Fibroblast of skin of scalp (primary cell): ENCODE measurements around the gene RABIF.
"Not testable (repeated sequence)": the region's sequence is repeated elsewhere in the genome, so short reads cannot be mapped to it uniquely, and the experiment has no call there.

Source experiments
- DNase-seq: peaks from one replicate; pipeline ENCODE4 v3.0.0-alpha.2; 2013

Gene RABIF

GRCh38 chr1:202831906-202832305, 57.0 kb downstream of the RABIF start:
- DNase-seq: no peak

- not testable (repeated sequence) for DNase-seq
Measured at GRCh38 chr1:202829223-202829622, 59.7 kb downstream of the RABIF start.
